ENCODE data around the gene TGFBI. TPM values are rescaled to one million over a fixed set of nuclear protein-coding genes. Genes with fewer than 3 reads are reported as not detected.

TGFBI gene
- total RNA-seq, 2 donors from 2014 or later = not detected

DNA sequence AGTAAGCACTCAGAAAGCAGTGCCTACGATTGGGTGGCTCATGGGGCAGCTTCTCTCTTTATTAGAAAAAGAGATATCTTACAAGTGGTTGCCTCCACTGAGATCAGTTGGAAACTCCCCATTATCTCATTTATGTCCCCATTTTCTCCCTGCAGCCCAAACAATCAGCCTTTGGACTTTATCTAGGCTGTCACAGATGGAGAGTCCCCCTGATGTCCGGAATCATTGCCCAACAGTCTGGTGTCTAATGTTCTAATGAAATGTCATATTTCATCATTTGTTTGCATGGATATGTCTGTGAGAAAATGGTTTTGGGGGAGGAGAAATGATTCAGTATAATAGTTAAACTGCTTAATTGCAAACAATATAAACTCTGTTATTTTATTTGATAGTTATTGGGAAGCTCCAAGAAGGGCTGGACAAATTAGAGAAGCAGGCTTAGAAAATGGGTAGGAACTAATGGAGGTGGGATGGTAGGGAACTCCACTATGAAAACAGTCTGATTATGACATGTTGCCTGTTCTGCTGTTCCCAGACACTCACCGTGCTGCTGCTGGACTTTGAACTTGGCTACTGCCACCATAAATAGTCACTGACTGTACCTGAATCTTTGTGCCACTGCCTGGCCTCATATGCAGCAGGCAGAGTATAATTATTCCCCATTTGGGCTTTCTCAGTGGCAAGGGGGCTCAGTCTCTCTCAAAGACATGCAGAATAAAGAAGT, 65.6 kb downstream of the TGFBI start:
- no peaks in the 10 kb centered on the region for H3K36me3 Mint-ChIP-seq (ENCODE audit: insufficient read depth in 2 of 2)

DNA sequence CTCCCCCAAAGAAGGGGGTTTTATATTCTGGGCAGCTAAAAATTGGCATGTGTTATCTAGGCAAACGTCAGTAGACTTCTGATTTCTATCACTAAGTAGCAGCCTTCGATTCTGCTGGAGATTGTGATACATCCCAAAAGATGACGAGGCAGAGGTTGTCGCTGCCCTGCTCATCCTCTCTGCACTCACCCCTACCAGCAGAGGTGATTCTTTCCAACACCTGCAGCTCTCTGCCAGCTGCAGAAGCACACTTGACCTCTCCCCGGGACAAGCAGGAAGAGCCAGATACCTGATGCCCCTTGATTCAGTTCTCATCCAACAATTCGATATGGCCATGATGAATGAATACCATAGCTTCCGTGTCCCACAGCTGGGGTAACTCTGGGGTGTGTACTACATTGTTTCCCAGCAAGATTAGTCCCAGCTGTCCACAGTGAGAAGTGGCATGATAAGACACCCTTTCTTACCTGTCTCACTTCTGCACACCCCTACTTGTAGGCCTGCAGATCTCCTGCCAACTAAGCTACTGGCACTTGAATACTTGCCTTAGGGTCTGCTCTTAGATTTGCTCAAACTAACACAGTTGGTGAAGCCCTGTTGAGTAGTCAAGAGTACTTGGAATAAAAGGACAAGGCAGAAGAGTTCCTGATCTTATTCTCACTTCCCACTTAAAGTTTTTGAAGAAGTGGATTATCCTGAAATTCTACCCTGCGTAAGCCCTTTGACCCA, 66.3 kb downstream of the TGFBI start:
- Mint-ChIP-seq H3K27ac (no peak overlapping the region), H3K9me3 (no peaks in the 10 kb centered on the region), H3K27me3 (ENCODE audit: low read depth) (peaks cover 23% of the 10 kb centered on the region), H3K4me1 (ENCODE audit: low read depth) (no peaks in the 10 kb centered on the region), H3K4me3 (no peak overlapping the region), H3K36me3 (ENCODE audit: insufficient read depth in 2 of 2) (no peaks in the 10 kb centered on the region)
- DNase-seq (no peak), ATAC-seq (replicated peaks in 1 of 2) (no peak)

More for the DNA sequence above, 65.6 kb downstream of the TGFBI start:
- H3K27ac Mint-ChIP-seq = no peak overlapping the region
- H3K27me3 Mint-ChIP-seq (ENCODE audit: low read depth) = peaks cover 23% of the 10 kb centered on the region
- H3K4me1 Mint-ChIP-seq (ENCODE audit: low read depth) = no peaks in the 10 kb centered on the region
- no peak overlapping the region for H3K4me3 Mint-ChIP-seq
- H3K9me3 Mint-ChIP-seq = no peaks in the 10 kb centered on the region
- no peak for DNase-seq
- no peak for ATAC-seq (replicated peaks in 1 of 2)

DNA sequence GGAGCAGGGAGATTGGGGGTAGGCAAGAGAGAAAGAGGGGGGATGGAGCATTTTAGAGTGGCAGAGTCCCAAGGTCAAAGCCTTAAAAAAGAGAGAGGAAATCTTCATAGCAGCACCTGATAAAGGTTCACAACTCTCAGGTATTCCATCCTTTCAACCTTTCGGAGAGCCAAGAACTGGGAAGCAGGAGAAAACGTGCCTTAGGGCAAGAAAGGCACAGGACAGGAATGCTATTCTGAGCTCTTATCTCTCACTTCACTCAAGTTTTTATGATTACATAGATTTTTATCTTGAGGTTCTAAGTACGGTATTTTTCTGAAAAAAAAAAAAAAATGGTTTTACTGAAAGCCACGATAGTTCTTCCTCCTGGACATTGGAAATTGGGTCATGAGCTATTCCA, 69.4 kb downstream of the TGFBI start:
- peaks cover 31% of the 10 kb centered on the region for H3K27me3 Mint-ChIP-seq (ENCODE audit: low read depth)
- no peak for DNase-seq
- H3K4me1 Mint-ChIP-seq (ENCODE audit: low read depth) = no peaks in the 10 kb centered on the region
- no peak overlapping the region for H3K27ac Mint-ChIP-seq
- no peaks in the 10 kb centered on the region for H3K36me3 Mint-ChIP-seq (ENCODE audit: insufficient read depth in 2 of 2)
- ATAC-seq (replicated peaks in 1 of 2) = no peak
- no peak overlapping the region for H3K4me3 Mint-ChIP-seq
- H3K9me3 Mint-ChIP-seq = no peaks in the 10 kb centered on the region

DNA sequence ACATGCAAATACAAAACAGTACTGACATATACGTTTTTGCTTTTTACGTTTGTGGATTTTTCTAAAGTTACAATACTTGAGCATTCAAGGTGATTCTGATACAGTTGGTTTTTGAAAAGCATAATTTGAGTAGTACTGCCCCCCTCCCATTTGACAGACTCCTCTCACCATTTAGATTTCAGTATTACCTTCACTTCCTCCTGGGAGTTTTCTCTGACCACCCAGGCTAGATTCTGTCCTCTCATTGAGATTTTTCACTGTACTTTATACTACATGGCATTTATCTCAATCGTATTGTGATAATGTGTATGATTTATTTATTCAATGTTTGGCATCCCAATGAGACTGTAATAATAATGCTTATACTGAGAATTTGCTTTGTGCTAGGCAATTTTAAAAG, 71.1 kb downstream of the TGFBI start:
- no peak for DNase-seq
- H3K27me3 Mint-ChIP-seq (ENCODE audit: low read depth) = peaks cover 27% of the 10 kb centered on the region
- ATAC-seq (replicated peaks in 1 of 2) = no peak
- H3K9me3 Mint-ChIP-seq = no peaks in the 10 kb centered on the region
- no peak overlapping the region for H3K4me3 Mint-ChIP-seq
- H3K36me3 Mint-ChIP-seq (ENCODE audit: insufficient read depth in 2 of 2) = no peaks in the 10 kb centered on the region
- no peaks in the 10 kb centered on the region for H3K4me1 Mint-ChIP-seq (ENCODE audit: low read depth)
- H3K27ac Mint-ChIP-seq = no peak overlapping the region

DNA sequence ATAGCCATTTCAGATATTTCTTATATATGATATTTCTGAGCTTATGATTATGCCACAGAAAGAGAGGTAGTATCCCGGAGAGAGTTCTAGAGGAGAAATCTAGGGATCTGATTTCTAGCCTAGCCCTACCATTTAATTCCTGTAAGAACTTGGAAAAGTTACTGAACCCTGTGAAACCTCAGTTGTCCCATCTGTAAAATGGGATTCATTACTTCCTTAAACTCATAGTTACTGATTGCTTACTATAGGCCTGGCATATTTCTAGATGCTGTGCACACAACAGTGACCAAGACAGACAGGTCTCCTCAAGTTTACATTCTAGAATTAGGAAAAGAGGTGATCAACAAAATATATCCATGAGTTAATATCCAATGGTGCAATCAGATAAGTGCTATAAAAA, 73.1 kb downstream of the TGFBI start:
- DNase-seq = no peak
- no peak overlapping the region for H3K27ac Mint-ChIP-seq
- peaks cover 29% of the 10 kb centered on the region for H3K27me3 Mint-ChIP-seq (ENCODE audit: low read depth)
- H3K36me3 Mint-ChIP-seq (ENCODE audit: insufficient read depth in 2 of 2) = no peaks in the 10 kb centered on the region
- H3K9me3 Mint-ChIP-seq = no peaks in the 10 kb centered on the region
- no peak overlapping the region for H3K4me3 Mint-ChIP-seq
- no peak for ATAC-seq (replicated peaks in 1 of 2)
- no peaks in the 10 kb centered on the region for H3K4me1 Mint-ChIP-seq (ENCODE audit: low read depth)

DNA sequence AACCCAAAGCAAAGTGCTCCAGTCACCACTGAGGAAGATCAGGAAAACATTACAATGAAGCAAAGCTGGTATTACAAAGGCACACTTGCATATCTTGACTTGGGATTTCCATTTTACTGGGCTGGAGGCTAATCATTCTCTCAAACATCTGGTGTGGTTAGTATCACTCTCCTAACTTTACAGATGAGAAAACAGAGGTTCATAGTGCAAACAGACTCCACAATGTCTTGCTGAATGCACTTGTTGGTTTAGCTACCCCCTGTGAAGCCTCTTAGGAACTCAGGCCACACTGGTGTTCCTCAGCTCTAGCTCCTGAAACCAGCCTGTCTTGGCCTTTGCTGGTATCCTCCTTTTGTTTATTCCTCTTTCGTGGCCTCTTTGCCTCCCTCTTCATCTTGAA, 74.3 kb downstream of the TGFBI start:
- ATAC-seq (replicated peaks in 1 of 2) = no peak
- Mint-ChIP-seq H3K9me3 (no peaks in the 10 kb centered on the region), H3K36me3 (ENCODE audit: insufficient read depth in 2 of 2) (no peaks in the 10 kb centered on the region)

DNA sequence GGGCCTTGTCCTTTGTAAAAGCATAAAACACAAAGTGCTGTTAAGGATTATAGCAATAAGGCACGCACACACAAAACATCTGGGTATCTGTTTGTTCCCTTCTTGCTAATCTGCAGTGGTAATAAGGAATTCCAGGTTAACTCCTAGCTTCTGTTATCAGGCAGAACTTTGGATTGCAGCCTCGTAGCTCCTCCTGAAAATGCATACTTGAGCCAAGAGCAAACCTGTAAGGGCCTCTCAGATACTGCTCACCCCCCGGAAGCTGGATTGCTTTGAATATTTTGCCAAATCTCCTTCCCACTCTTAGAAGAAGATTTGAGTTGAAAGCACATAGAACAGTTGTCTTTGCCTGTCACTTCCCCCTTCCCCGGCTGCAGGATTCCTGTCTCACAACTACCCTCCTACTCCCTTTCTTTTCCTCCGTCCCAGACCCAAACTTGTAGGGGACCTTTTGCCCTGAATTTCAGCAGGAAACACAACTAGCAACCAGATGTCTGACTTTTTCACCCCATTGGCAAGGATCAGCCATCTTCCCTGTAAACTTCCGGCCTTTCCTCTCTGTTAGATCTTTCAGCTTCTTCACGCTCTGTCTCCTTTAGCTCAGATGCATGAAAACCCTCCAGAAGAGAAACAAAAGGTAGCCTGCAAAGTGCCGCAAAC, 75.6 kb downstream of the TGFBI start:
- Mint-ChIP-seq H3K9me3 (no peaks in the 10 kb centered on the region), H3K36me3 (ENCODE audit: insufficient read depth in 2 of 2) (no peaks in the 10 kb centered on the region), H3K4me1 (ENCODE audit: low read depth) (no peaks in the 10 kb centered on the region), H3K27ac (no peak overlapping the region), H3K27me3 (ENCODE audit: low read depth) (peaks cover 15% of the 10 kb centered on the region), H3K4me3 (no peak overlapping the region)
- DNase-seq = no peak
- ATAC-seq (replicated peaks in 1 of 2) = no peak

More for the DNA sequence above, 74.3 kb downstream of the TGFBI start:
- no peak overlapping the region for H3K4me3 Mint-ChIP-seq
- H3K27ac Mint-ChIP-seq = no peak overlapping the region
- no peaks in the 10 kb centered on the region for H3K4me1 Mint-ChIP-seq (ENCODE audit: low read depth)
- peaks cover 22% of the 10 kb centered on the region for H3K27me3 Mint-ChIP-seq (ENCODE audit: low read depth)
- no peak for DNase-seq

DNA sequence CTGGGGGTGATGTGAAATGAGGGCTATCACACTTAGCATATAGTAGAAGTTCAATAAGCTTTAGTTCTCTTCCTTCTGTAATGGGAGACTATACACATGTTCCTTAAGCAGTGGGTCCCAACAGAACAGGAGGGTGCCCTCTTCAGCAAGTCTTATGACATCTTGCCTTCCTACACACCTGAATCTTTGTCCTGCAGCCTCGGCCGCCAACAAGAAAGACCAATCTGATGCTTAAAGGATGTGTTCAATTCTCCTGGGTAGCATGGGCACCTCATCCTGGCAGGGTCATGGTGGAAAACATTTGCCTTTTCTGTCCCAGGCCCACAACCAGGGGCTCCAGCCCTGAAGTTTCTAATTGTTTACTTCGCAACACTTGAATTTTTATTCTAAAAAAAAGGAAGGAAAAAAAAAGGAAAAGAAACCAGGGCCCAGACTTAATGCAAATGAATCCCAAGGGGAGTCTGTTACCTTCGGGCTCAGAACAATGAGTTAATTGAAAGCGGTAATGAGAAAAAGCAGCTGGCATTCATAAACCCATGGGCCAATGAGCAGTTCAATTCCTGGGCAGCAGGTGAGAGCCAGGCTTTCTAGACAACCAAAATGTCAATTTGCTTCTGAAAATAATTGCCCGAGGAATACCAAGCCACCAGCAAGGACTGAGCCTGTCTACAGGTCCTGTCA, 77.7 kb downstream of the TGFBI start:
- no peak for ATAC-seq (replicated peaks in 1 of 2)
- Mint-ChIP-seq H3K27me3 (ENCODE audit: low read depth) (peaks cover 7% of the 10 kb centered on the region), H3K36me3 (ENCODE audit: insufficient read depth in 2 of 2) (no peaks in the 10 kb centered on the region), H3K4me1 (ENCODE audit: low read depth) (no peaks in the 10 kb centered on the region), H3K9me3 (no peaks in the 10 kb centered on the region), H3K27ac (no peak overlapping the region), H3K4me3 (no peak overlapping the region)
- DNase-seq = no peak

DNA sequence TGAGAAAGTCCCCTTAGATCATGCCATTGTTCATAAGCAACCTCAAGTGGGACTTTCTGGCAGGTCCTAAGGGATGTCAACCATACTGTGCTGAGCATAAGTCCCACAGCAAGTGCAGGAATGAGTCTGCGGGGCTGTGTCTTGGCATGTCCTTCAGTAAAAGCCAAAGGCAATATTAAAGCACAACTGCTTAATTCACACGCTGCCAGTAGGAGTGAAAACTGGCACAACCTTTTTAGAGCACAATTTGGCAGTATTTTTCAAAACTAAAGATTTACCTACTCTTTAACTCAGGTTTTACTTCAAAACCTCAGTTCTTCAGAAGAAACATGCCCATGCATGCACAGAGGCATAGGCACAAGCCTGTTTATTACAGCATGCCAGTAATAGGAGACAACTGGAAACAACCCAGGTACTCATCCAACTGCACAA, 79.4 kb downstream of the TGFBI start:
- DNase-seq (no peak), ATAC-seq (replicated peaks in 1 of 2) (no peak)
- H3K9me3 Mint-ChIP-seq = no peaks in the 10 kb centered on the region
- peaks cover 12% of the 10 kb centered on the region for H3K27me3 Mint-ChIP-seq (ENCODE audit: low read depth)
- no peak overlapping the region for H3K4me3 Mint-ChIP-seq
- no peak overlapping the region for H3K27ac Mint-ChIP-seq
- H3K4me1 Mint-ChIP-seq (ENCODE audit: low read depth) = no peaks in the 10 kb centered on the region
- no peaks in the 10 kb centered on the region for H3K36me3 Mint-ChIP-seq (ENCODE audit: insufficient read depth in 2 of 2)

DNA sequence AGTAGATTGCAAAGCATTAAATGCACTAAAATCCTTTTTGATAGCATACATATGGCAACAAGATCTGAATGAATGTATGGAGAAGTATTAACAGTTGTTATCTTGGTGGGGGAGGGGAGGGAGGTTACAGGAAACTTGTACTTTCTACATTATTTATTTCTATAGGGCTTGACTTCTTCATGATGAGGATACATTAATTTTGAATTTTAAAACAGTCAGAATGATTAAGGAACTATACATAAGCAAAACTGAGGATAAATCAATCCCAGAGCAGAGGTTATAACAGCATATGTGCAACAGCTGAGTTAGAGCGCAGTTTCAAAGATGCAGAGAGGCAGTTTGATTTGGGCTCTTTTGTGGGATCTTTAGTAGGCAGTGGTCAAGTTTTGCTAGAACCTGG, 80.0 kb downstream of the TGFBI start:
- no peak for DNase-seq
- H3K4me3 Mint-ChIP-seq = no peak overlapping the region
- ATAC-seq (replicated peaks in 1 of 2) = no peak
- H3K27me3 Mint-ChIP-seq (ENCODE audit: low read depth) = peaks cover 16% of the 10 kb centered on the region
- H3K27ac Mint-ChIP-seq = no peak overlapping the region
- H3K4me1 Mint-ChIP-seq (ENCODE audit: low read depth) = no peaks in the 10 kb centered on the region
- H3K36me3 Mint-ChIP-seq (ENCODE audit: insufficient read depth in 2 of 2) = no peaks in the 10 kb centered on the region
- H3K9me3 Mint-ChIP-seq = no peaks in the 10 kb centered on the region

DNA sequence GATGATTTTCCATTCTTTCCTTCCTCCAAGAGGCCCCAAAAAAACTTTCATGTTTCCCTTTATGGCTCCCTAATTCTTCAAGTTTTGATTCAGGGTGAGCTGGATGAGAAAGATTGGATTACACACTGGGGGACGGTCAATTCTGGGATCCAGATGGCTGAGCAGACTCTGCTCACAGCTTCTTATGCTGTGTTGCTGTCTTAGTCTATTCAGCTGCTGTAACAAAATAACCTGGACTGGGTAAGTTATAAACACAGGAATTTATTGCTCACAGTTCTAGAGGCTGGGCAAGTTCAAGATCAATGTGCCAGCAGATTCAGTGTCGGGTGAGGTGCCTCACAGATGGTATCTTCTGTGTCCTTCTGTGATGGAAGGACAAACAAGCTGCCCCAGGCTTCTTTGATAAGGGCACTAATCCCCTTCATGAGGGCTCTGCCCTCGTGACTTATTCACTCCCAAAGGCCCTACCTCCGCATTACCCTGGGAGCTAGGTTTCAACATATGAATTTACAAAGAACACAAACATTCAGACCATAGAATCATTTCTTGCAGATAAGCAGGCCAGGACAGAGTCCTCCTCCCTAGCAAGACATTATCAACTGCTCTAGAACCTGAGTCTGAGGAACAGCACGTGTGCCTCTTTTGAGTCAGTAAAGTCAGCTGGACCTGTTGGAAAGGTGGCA, 80.8 kb downstream of the TGFBI start:
- no peak for ATAC-seq (replicated peaks in 1 of 2)

More for the DNA sequence above, 80.8 kb downstream of the TGFBI start:
- no peaks in the 10 kb centered on the region for H3K36me3 Mint-ChIP-seq (ENCODE audit: insufficient read depth in 2 of 2)
- no peak overlapping the region for H3K4me3 Mint-ChIP-seq
- no peak for DNase-seq
- no peak overlapping the region for H3K27ac Mint-ChIP-seq
- no peaks in the 10 kb centered on the region for H3K9me3 Mint-ChIP-seq
- H3K27me3 Mint-ChIP-seq (ENCODE audit: low read depth) = peaks cover 14% of the 10 kb centered on the region
- H3K4me1 Mint-ChIP-seq (ENCODE audit: low read depth) = no peaks in the 10 kb centered on the region
